Neutrophil (primary cell): ENCODE measurements around the gene LETM1.

Experiments
- H3K27ac ChIP-seq: fragments of 200-600 bp; sonication (generic); 2 replicates; pipeline ENCODE4 v1.5.1; 2016; ENCODE audit warnings: mild to moderate bottlenecking, moderate library complexity
- H3K27me3 ChIP-seq: fragments of 200-600 bp; sonication (generic); 2 replicates; pipeline ENCODE4 v1.6.0; 2016; ENCODE audit warnings: mild to moderate bottlenecking
- H3K36me3 ChIP-seq: fragments of 200-600 bp; sonication (generic); 2 replicates; pipeline ENCODE4 v1.5.1; 2017
- H3K4me1 ChIP-seq, 2 experiments: fragments of 200-600 bp in 1 of 2; sonication (generic) in 1 of 2; 1 replicate in 1 of 2; 2 replicates in 1 of 2; pipeline versions ENCODE4 v1.5.1 to v1.6.1; 2013 to 2016; ENCODE audit warnings: low read depth in 1 of 2, low read length in 1 of 2, mild to moderate bottlenecking in 1 of 2, moderate library complexity in 1 of 2; ENCODE audit not compliant: control insufficient read depth in 1 of 2, insufficient read depth in 1 of 2
- H3K4me3 ChIP-seq, 2 experiments: fragments of 200-600 bp in 1 of 2; sonication (generic) in 1 of 2; 1 replicate in 1 of 2; 2 replicates in 1 of 2; pipeline ENCODE4 v1.5.1; 2013 to 2016; ENCODE audit warnings: low read depth in 1 of 2, low read length in 1 of 2, mild to moderate bottlenecking in 1 of 2, moderate library complexity in 1 of 2
- H3K9me3 ChIP-seq: fragments of 200-600 bp; sonication (generic); 2 replicates; pipeline ENCODE4 v1.5.1; 2016
- TF ChIP-seq, protein P1 (sequence below): fragments of 200-600 bp; sonication (generic); IDR thresholded peaks from 2 replicates; pipeline ENCODE4 v1.5.1; 2016; ENCODE audit warnings: antibody characterized with exemption

LETM1 gene

DNA sequence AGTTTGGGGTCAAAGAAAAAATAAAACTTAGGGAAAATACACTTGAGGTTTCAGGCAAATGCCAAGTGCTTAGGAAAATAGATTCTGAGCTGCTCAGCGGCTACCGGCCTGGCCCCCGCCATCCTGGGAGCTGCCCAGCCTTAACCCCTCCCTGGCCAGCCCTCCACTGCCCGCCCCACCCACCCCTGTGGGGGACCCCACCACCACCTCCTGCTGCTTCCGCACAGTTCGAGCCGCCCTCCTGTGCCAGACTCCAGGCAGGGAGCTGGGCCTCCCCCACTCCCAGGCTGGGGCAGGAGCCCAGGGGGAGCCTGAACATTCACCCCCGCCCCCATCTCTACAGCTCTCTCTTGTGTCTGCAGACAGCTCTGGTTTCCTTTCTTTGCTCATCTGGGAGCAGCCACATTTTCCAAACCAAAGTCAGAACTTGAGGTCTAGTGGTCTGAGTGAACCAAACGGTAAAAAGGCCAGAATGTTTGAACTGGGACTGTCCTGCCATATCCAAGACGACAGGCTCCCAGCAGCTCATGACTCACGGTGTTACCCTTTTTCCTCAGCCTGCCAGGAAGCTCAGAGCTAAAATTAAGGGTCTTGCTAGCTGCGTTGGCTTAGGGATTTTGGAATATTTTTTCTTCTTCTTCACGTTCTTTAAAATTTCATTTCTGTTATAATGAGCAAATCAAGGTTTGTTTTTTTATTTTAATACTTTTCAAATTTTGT lies 67.5 kb downstream of the LETM1 start:
- Histone ChIP-seq H3K27me3 (peaks cover 44% of the 10 kb centered on the region), H3K9me3 (no peaks in the 10 kb centered on the region)
- TF ChIP-seq, protein P1, sequence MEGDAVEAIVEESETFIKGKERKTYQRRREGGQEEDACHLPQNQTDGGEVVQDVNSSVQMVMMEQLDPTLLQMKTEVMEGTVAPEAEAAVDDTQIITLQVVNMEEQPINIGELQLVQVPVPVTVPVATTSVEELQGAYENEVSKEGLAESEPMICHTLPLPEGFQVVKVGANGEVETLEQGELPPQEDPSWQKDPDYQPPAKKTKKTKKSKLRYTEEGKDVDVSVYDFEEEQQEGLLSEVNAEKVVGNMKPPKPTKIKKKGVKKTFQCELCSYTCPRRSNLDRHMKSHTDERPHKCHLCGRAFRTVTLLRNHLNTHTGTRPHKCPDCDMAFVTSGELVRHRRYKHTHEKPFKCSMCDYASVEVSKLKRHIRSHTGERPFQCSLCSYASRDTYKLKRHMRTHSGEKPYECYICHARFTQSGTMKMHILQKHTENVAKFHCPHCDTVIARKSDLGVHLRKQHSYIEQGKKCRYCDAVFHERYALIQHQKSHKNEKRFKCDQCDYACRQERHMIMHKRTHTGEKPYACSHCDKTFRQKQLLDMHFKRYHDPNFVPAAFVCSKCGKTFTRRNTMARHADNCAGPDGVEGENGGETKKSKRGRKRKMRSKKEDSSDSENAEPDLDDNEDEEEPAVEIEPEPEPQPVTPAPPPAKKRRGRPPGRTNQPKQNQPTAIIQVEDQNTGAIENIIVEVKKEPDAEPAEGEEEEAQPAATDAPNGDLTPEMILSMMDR: no peak

GRCh38 chr4:1787411-1788077 lies 68.4 kb downstream of the LETM1 start:
- Histone ChIP-seq H3K4me1 (peaks cover 6 to 7% of the 10 kb centered on the region in 2 experiments), H3K27me3 (peaks cover 37% of the 10 kb centered on the region), H3K9me3 (no peaks in the 10 kb centered on the region), H3K36me3 (no peaks in the 10 kb centered on the region), H3K4me3 (no peak overlapping the region), H3K27ac (no peak overlapping the region)
- TF ChIP-seq, protein P1: no peak

More for the DNA sequence above, 67.5 kb downstream of the LETM1 start:
- Histone ChIP-seq H3K4me3 (no peak overlapping the region), H3K27ac (no peak overlapping the region), H3K36me3 (no peaks in the 10 kb centered on the region), H3K4me1 (peaks cover 7 to 8% of the 10 kb centered on the region in 2 experiments)

- Histone ChIP-seq H3K9me3 (no peaks in the 10 kb centered on the region), H3K27me3 (peaks cover 29% of the 10 kb centered on the region), H3K27ac (no peak overlapping the region)
These were observed 69.2 kb downstream of the LETM1 start for GRCh38 chr4:1786544-1787362.

DNA sequence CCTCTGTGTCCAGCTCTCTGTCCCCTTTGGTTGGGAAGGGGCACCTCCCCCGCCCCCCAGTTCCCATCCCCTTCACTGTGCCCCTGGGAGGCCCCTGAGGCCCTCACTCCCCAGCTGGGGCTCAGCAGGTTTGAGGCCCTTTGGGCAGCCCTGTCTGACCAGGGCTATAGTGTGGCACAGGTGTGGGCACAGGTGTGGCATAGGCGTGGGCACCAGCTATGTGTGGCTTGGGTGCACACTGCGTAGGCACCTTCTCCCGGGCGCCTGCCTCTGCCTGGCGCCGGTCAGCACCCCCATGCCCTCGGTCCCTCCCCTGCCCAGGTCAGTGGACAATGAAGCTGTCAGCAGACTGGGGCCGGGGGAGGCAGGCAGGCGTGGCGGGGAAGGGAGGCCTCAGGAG lies 70.4 kb downstream of the LETM1 start:
- Histone ChIP-seq H3K36me3 (no peaks in the 10 kb centered on the region), H3K27me3 (peaks cover 17% of the 10 kb centered on the region), H3K9me3 (no peaks in the 10 kb centered on the region), H3K4me1 (peaks cover 6 to 7% of the 10 kb centered on the region in 2 experiments), H3K4me3 (no peak overlapping the region), H3K27ac (no peak overlapping the region)
- TF ChIP-seq, protein P1: no peak

More at GRCh38 chr4:1786544-1787362, 69.2 kb downstream of the LETM1 start:
- Histone ChIP-seq H3K4me3 (no peak overlapping the region), H3K36me3 (no peaks in the 10 kb centered on the region), H3K4me1 (peaks cover 6 to 7% of the 10 kb centered on the region in 2 experiments)
- TF ChIP-seq, protein P1: no peak

- Histone ChIP-seq H3K27me3 (peaks cover 11% of the 10 kb centered on the region), H3K36me3 (no peaks in the 10 kb centered on the region), H3K4me1 (peaks cover 2% of the 10 kb centered on the region in 2 experiments), H3K4me3 (no peak overlapping the region), H3K27ac (no peak overlapping the region), H3K9me3 (no peaks in the 10 kb centered on the region)
- TF ChIP-seq, protein P1: no peak
These were observed 71.0 kb downstream of the LETM1 start for GRCh38 chr4:1784789-1785591.
